Activated CD4-positive, alpha-beta memory T cell treated with anti-CD3 and anti-CD28 coated beads, Interleukin-2, amount 10 ng/mL, durations not matched to agents 7 days and 5 days (primary cell): ENCODE results near the gene COA6. TPM values are rescaled to one million over a fixed set of nuclear protein-coding genes. Genes with fewer than 3 reads are reported as not detected.
A peak's percentile ranks its signal among the peaks of the same experiment; 100 is the strongest.
"Not testable (repeated sequence)": the region's sequence is repeated elsewhere in the genome, so short reads cannot be mapped to it uniquely, and the experiment has no call there.

Source experiments
- CTCF ChIA-PET: fragments of 350-600 bp; sonication (Branson Sonifier 250); formaldehyde crosslinking; loops from one replicate; lab custom pipeline; 2021; ENCODE audit warnings: antibody characterized with exemption, inconsistent platforms; lab: Charles Lee
- POLR2A ChIA-PET: fragments of 350-600 bp; sonication (Branson Sonifier 250); formaldehyde crosslinking; loops from one replicate; lab custom pipeline; 2021; ENCODE audit warnings: antibody characterized with exemption; lab: Charles Lee
- DNase-seq: peaks from one replicate; pipeline ENCODE4 v3.0.0-alpha.2; 2020
- H3K27ac Mint-ChIP-seq: one replicate; pipeline ENCODE4 v1.8.0; 2021; ENCODE audit warnings: mild to moderate bottlenecking, mixed read lengths
- H3K27me3 Mint-ChIP-seq: one replicate; pipeline ENCODE4 v1.8.0; 2021; ENCODE audit warnings: mixed read lengths
- H3K36me3 Mint-ChIP-seq: one replicate; pipeline ENCODE4 v1.8.0; 2021; ENCODE audit warnings: low read depth, mixed read lengths
- H3K4me1 Mint-ChIP-seq: one replicate; pipeline ENCODE4 v1.8.0; 2021; ENCODE audit warnings: mixed read lengths
- H3K4me3 Mint-ChIP-seq: one replicate; pipeline ENCODE4 v1.8.0; 2021; ENCODE audit warnings: mild to moderate bottlenecking, mixed read lengths
- H3K9me3 Mint-ChIP-seq: one replicate; pipeline ENCODE4 v1.8.0; 2021; ENCODE audit warnings: mixed read lengths
- total RNA-seq, 2 experiments: library from RNA; stranded (reverse); gene quantifications; one replicate each; pipeline ENCODE4 v1.2.3, GENCODE V29; 2021

COA6 gene
- total RNA-seq, 2 experiments from 2014 or later, result 39.7 to 44.7 TPM

- peak overlapping the region; percentile 96 for H3K4me3 Mint-ChIP-seq
- no peak for DNase-seq
- CTCF ChIA-PET, result interaction anchor here (1.0 to 1.9 kb wide), 5 partner anchors 16 to 106 kb away, joined by 3 to 9 read pairs (median 4); no protein-coding TSS in a partner anchor
- peaks cover 61% of the 10 kb centered on the region for H3K4me1 Mint-ChIP-seq
- H3K9me3 Mint-ChIP-seq, result no peaks in the 10 kb centered on the region
- POLR2A ChIA-PET, result interaction anchor here (1.1 to 2.9 kb wide), 8 partner anchors 8 to 352 kb away, joined by 3 to 34 read pairs (median 10); partner anchors contain the start of gene TARBP1
- peak overlapping the region; percentile 91 for H3K27ac Mint-ChIP-seq
- no peaks in the 10 kb centered on the region for H3K27me3 Mint-ChIP-seq
- H3K36me3 Mint-ChIP-seq, result peaks cover 20% of the 10 kb centered on the region
Observed at GRCh38 chr1:234372011-234372757, 1.1 kb upstream of the COA6 start.

GRCh38 chr1:234373959-234374254 lies 651 bp downstream of the COA6 start:
- H3K4me3 Mint-ChIP-seq, result peak overlapping the region; percentile 96
- no peak for DNase-seq
- H3K27ac Mint-ChIP-seq, result peak overlapping the region; percentile 91
- no peaks in the 10 kb centered on the region for H3K27me3 Mint-ChIP-seq
- peaks cover 56% of the 10 kb centered on the region for H3K4me1 Mint-ChIP-seq
- H3K36me3 Mint-ChIP-seq, result peaks cover 36% of the 10 kb centered on the region
- ChIA-PET POLR2A (interaction anchor here (0.6 to 2.9 kb wide), 21 partner anchors 10 to 350 kb away, joined by 3 to 34 read pairs (median 6); partner anchors contain the start of gene TARBP1), CTCF (interaction anchor here (0.7 to 1.9 kb wide), 13 partner anchors 10 to 249 kb away, joined by 3 to 9 read pairs (median 3); no protein-coding TSS in a partner anchor)
- no peaks in the 10 kb centered on the region for H3K9me3 Mint-ChIP-seq

GRCh38 chr1:234375672-234376071 lies 2.4 kb downstream of the COA6 start:
- H3K36me3 Mint-ChIP-seq, result peaks cover 51% of the 10 kb centered on the region
- no peak for DNase-seq

GRCh38 chr1:234379591-234380109 lies 6.4 kb downstream of the COA6 start:
- Mint-ChIP-seq H3K4me1 (peaks cover 25% of the 10 kb centered on the region), H3K36me3 (peaks cover 66% of the 10 kb centered on the region)
- H3K27ac Mint-ChIP-seq, H3K4me3 Mint-ChIP-seq, H3K27me3 Mint-ChIP-seq, CTCF ChIA-PET, POLR2A ChIA-PET, H3K9me3 Mint-ChIP-seq, DNase-seq: not testable (repeated sequence)

More at GRCh38 chr1:234375672-234376071, 2.4 kb downstream of the COA6 start:
- Mint-ChIP-seq H3K9me3 (no peaks in the 10 kb centered on the region), H3K4me1 (peaks cover 46% of the 10 kb centered on the region), H3K27ac (no peak overlapping the region), H3K27me3 (no peaks in the 10 kb centered on the region), H3K4me3 (no peak overlapping the region)
- CTCF ChIA-PET, result no interaction called here
- POLR2A ChIA-PET, result interaction anchor here (0.9 to 2.9 kb wide), 2 partner anchors 33 to 1129 kb away, joined by 3 to 28 read pairs; no protein-coding TSS in a partner anchor

- no peak for DNase-seq
- Mint-ChIP-seq H3K27me3 (no peaks in the 10 kb centered on the region), H3K4me3 (no peak overlapping the region), H3K27ac (no peak overlapping the region), H3K4me1 (peaks cover 16% of the 10 kb centered on the region), H3K9me3 (no peaks in the 10 kb centered on the region), H3K36me3 (peaks cover 67% of the 10 kb centered on the region)
- CTCF ChIA-PET, result interaction anchor here (0.8 kb wide), 1 partner anchor 59 kb away, joined by 3 read pairs; no protein-coding TSS in a partner anchor
- POLR2A ChIA-PET, result no interaction called here
Observed at GRCh38 chr1:234381699-234382555, 8.7 kb downstream of the COA6 start.

GRCh38 chr1:234386122-234386521 lies 12.9 kb downstream of the COA6 start:
- Mint-ChIP-seq H3K9me3 (no peaks in the 10 kb centered on the region), H3K4me1 (peaks cover 12% of the 10 kb centered on the region), H3K36me3 (peaks cover 51% of the 10 kb centered on the region), H3K27me3 (no peaks in the 10 kb centered on the region), H3K4me3 (no peak overlapping the region), H3K27ac (no peak overlapping the region)
- ChIA-PET CTCF (interaction anchor here (0.8 to 1.0 kb wide), 2 partner anchors 13 to 23 kb away, joined by 3 to 5 read pairs; partner anchors contain the start of gene COA6), POLR2A (interaction anchor here (1.1 to 1.5 kb wide), 2 partner anchors 9 to 13 kb away, joined by 5 to 10 read pairs; partner anchors contain the start of gene COA6)
- DNase-seq, result no peak

GRCh38 chr1:234388094-234388493 lies 14.8 kb downstream of the COA6 start:
- Mint-ChIP-seq H3K36me3 (peaks cover 49% of the 10 kb centered on the region), H3K27me3 (no peaks in the 10 kb centered on the region), H3K27ac (no peak overlapping the region), H3K9me3 (no peaks in the 10 kb centered on the region), H3K4me1 (peaks cover 10% of the 10 kb centered on the region), H3K4me3 (no peak overlapping the region)
- no peak for DNase-seq
- ChIA-PET CTCF (interaction anchor here (1.2 kb wide), 1 partner anchor 15 kb away, joined by 3 read pairs; the partner anchor contains the start of gene COA6), POLR2A (interaction anchor here (1.6 kb wide), 1 partner anchor 14 kb away, joined by 9 read pairs; the partner anchor contains the start of gene COA6)

- no peak overlapping the region for H3K27ac Mint-ChIP-seq
- H3K27me3 Mint-ChIP-seq, result no peaks in the 10 kb centered on the region
- peaks cover 34% of the 10 kb centered on the region for H3K36me3 Mint-ChIP-seq
- H3K4me1 Mint-ChIP-seq, result peaks cover 11% of the 10 kb centered on the region
- POLR2A ChIA-PET, result interaction anchor here (0.5 to 1.9 kb wide), 2 partner anchors 19 to 533 kb away, joined by 3 to 7 read pairs; partner anchors contain the start of gene COA6
- CTCF ChIA-PET, result interaction anchor here (0.8 to 1.8 kb wide), 5 partner anchors 9 to 20 kb away, joined by 3 to 7 read pairs (median 3); partner anchors contain the start of gene COA6
- no peaks in the 10 kb centered on the region for H3K9me3 Mint-ChIP-seq
- no peak overlapping the region for H3K4me3 Mint-ChIP-seq
- no peak for DNase-seq
Observed at GRCh38 chr1:234393190-234393589, 19.9 kb downstream of the COA6 start.

GRCh38 chr1:234395297-234395696 lies 22.0 kb downstream of the COA6 start:
- no peak overlapping the region for H3K4me3 Mint-ChIP-seq
- peaks cover 29% of the 10 kb centered on the region for H3K4me1 Mint-ChIP-seq
- no peaks in the 10 kb centered on the region for H3K27me3 Mint-ChIP-seq
- peaks cover 31% of the 10 kb centered on the region for H3K36me3 Mint-ChIP-seq
- ChIA-PET POLR2A (interaction anchor here (1.2 kb wide), 1 partner anchor 83 kb away, joined by 3 read pairs; no protein-coding TSS in a partner anchor), CTCF (no interaction called here)
- DNase-seq, result no peak
- no peaks in the 10 kb centered on the region for H3K9me3 Mint-ChIP-seq
- peak overlapping the region; percentile 7 for H3K27ac Mint-ChIP-seq

GRCh38 chr1:234396092-234396491 lies 22.8 kb downstream of the COA6 start:
- CTCF ChIA-PET, result no interaction called here
- POLR2A ChIA-PET, result interaction anchor here (1.1 to 1.2 kb wide), 2 partner anchors 82 to 449 kb away, joined by 3 read pairs; no protein-coding TSS in a partner anchor
- no peak for DNase-seq
- Mint-ChIP-seq H3K27ac (no peak overlapping the region), H3K4me1 (peaks cover 35% of the 10 kb centered on the region), H3K9me3 (no peaks in the 10 kb centered on the region), H3K36me3 (peaks cover 28% of the 10 kb centered on the region), H3K4me3 (no peak overlapping the region), H3K27me3 (no peaks in the 10 kb centered on the region)

GRCh38 chr1:234396871-234397270 lies 23.6 kb downstream of the COA6 start:
- Mint-ChIP-seq H3K27me3 (no peaks in the 10 kb centered on the region), H3K27ac (peak overlapping the region; percentile 53), H3K9me3 (no peaks in the 10 kb centered on the region), H3K36me3 (peaks cover 27% of the 10 kb centered on the region), H3K4me1 (peaks cover 42% of the 10 kb centered on the region), H3K4me3 (no peak overlapping the region)
- POLR2A ChIA-PET, result interaction anchor here (2.6 kb wide), 1 partner anchor 24 kb away, joined by 24 read pairs; the partner anchor contains the start of gene COA6
- CTCF ChIA-PET, result no interaction called here
- no peak for DNase-seq

GRCh38 chr1:234397732-234398131 lies 24.5 kb downstream of the COA6 start:
- no peak overlapping the region for H3K27ac Mint-ChIP-seq

More at GRCh38 chr1:234397732-234398131, 24.5 kb downstream of the COA6 start:
- no peak for DNase-seq
- Mint-ChIP-seq H3K4me1 (peaks cover 47% of the 10 kb centered on the region), H3K27me3 (no peaks in the 10 kb centered on the region), H3K36me3 (peaks cover 27% of the 10 kb centered on the region), H3K4me3 (no peak overlapping the region), H3K9me3 (no peaks in the 10 kb centered on the region)
- POLR2A ChIA-PET, result interaction anchor here (1.5 to 2.6 kb wide), 3 partner anchors 11 to 102 kb away, joined by 4 to 24 read pairs (median 10); partner anchors contain the start of gene COA6
- CTCF ChIA-PET, result interaction anchor here (0.6 to 1.2 kb wide), 3 partner anchors 12 to 218 kb away, joined by 3 to 4 read pairs (median 3); no protein-coding TSS in a partner anchor
